MG63 (cell line): ENCODE measurements around the gene UBE2J2. TPM values are rescaled to one million over a fixed set of nuclear protein-coding genes. Genes with fewer than 3 reads are reported as not detected.

Source experiments
- DNase-seq: peaks from one replicate; pipeline ENCODE4 v3.0.0-alpha.2; 2020
- H3K27me3 ChIP-seq: fragments of 250-450 bp; sonication (Bioruptor Pico); 2 replicates; pipeline ENCODE4 v1.5.1; 2020; ENCODE audit warnings: mild to moderate bottlenecking, moderate library complexity
- H3K36me3 ChIP-seq: fragments of 250-450 bp; sonication (Bioruptor Pico); 2 replicates; pipeline ENCODE4 v1.5.1; 2020; ENCODE audit warnings: mild to moderate bottlenecking, moderate library complexity
- H3K4me3 ChIP-seq: fragments of 250-450 bp; sonication (Bioruptor Pico); 2 replicates; pipeline ENCODE4 v1.5.1; 2020; ENCODE audit warnings: mild to moderate bottlenecking, moderate library complexity
- H3K9me3 ChIP-seq: fragments of 250-450 bp; sonication (Bioruptor Pico); 2 replicates; pipeline ENCODE4 v1.5.1; 2020; ENCODE audit warnings: mild to moderate bottlenecking, moderate library complexity
- total RNA-seq: library from RNA; depleted of rRNA; stranded (reverse); fragments of >200 nt; shearing (Covaris generic); gene quantifications from 2 replicates; pipeline ENCODE4 v1.2.3, GENCODE V29; 2014; ENCODE audit warnings: low replicate concordance; rRNA removed

The UBE2J2 gene
- total RNA-seq, 1 experiment from 2014 or later = 94.1 TPM

DNA sequence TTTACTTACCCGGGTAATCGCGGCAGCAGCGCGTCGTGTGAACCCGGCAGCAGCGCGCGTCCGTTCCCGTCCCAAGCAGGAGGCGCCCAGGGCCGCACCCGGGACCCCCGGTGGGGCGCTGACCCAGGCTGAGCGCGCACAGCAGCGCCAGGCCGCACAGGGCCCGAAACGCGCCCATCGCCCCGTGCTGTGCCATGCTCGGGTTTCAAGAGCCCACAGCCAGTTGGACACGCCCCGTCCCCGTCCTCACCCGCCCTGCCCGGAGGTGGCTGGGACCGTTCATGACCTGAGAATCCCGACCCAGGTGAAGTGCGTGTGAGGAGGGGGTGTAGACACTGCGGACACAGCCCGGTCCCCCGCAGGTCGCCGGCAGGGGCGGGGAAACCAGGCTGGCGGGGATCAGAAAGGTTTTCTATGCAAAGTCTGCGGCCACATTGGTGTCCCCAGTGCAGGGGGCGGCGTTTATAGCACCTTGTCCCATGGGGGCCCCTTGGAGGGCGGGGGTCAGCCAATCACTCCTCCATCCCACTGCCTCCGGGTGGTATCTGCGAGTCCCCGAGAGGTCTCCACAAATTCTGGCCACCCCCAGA is 67.2 kb downstream of the UBE2J2 start, which contains the start of gene TNFRSF18:
TNFRSF18 (minus strand) TSS at position 217 of the 590 bp plus-strand sequence; CDS start at position 196, 21 bp downstream.
- no peak within 1 kb of the TSS for H3K4me3 ChIP-seq

DNA sequence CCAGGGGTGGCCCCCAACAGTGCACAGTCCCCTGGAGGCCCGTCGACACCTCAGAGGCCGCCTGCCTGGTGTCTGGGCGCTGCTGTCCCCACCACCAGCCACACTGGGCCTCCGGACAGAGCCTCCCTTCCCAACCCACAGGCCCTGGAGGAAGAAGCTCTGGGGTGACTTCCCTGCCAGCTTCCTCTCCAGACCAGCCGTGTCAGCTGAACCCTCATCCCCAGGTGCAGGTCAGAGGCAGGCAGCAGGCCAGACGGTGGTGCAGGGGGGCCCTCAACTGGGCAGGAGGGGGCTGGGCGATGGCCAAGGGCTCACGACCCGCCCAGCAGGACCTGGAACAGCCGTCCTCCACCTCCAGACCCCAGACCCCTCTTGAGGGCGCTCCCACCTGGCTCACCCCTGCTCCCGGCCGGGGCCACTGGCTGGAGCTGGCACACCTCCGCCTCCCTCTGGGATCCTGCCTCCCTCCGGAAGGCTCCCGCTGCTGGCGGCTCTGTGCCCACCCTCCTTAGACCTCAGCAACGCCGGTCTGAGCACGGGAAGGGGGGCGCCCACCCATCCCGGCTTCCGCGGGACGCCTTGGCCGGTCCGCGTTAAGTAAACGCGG is 67.8 kb downstream of the UBE2J2 start:
- DNase-seq = no peak
- H3K9me3 ChIP-seq = no peaks in the 10 kb centered on the region
- H3K27me3 ChIP-seq = no peaks in the 10 kb centered on the region
- H3K36me3 ChIP-seq = no peaks in the 10 kb centered on the region
- no peak overlapping the region for H3K4me3 ChIP-seq

More for the DNA sequence above, 67.2 kb downstream of the UBE2J2 start, which contains the start of gene TNFRSF18:
- Histone ChIP-seq H3K27me3 (no peaks in the 10 kb centered on the region), H3K9me3 (no peaks in the 10 kb centered on the region), H3K36me3 (no peaks in the 10 kb centered on the region)
- no peak for DNase-seq

DNA sequence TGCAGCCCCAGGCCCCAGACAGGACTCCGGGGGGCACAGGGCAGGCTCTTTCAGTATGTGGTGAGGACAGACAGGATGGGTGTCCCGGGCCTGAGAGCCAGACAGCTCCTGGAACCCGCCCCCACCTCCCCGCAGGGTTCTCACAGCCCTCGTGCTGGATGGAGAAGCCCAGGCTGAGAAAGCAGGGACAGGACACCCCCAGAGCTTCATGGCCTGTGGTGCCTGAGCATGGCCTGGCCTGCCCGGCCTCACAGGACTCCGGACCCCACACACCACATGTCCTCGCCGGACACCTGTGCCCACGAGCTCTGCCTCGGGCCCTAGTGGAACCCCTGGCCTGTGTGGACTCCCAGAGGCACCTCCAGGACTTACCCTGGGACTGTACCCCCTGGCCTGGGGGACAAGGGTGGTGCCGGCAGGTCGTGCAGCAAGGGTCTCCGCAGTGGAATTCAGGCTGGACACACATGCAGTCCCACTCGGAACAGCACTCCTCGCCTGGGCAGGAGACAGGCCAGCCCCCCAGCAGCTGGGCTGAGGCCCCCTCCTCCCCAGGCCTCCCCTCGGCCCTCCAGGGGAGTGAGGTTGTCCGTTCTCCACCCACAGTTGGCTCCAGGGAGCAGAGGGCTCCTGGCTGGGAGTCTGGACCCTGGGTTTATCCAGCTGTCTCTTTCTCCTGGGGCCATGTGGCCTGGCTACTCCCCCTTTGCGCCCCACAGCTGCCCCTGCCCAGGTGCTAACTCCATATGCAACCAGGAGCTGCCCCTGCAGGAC is 68.5 kb downstream of the UBE2J2 start:
- H3K9me3 ChIP-seq = no peaks in the 10 kb centered on the region
- no peak overlapping the region for H3K4me3 ChIP-seq
- no peaks in the 10 kb centered on the region for H3K36me3 ChIP-seq
- DNase-seq = no peak
- no peaks in the 10 kb centered on the region for H3K27me3 ChIP-seq

DNA sequence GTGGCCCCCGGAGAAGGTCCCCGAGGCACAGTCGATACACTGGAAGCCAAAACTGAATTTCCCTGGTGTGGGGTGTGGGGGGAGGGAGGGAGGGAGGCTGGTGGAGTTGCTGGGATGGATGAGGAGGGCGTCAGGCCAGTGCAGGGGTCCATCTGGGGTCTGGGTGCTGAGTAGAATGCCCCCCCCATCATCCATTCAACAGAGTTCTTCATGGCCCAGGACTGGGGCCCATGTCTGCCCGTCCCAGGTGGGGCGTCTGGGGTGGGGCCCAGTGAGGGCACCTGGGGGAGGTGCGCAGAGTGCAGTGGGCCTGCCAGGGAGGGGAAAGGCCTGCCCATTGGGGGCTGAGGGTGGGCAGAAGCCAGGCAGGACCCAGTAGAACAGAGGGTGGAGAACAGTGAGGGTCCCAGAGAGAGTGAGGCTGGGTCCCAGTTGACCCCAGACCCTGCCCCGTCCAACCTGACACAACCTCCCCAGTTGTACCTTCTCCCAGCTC is 69.2 kb downstream of the UBE2J2 start:
- DNase-seq = no peak
- no peaks in the 10 kb centered on the region for H3K27me3 ChIP-seq
- H3K9me3 ChIP-seq = no peaks in the 10 kb centered on the region
- H3K4me3 ChIP-seq = no peak overlapping the region
- H3K36me3 ChIP-seq = no peaks in the 10 kb centered on the region

Other genes with a start within 250 kb of the UBE2J2 start
- not detected in 2 replicates for gene RNF223, start 199.5 kb downstream of the UBE2J2 start, total RNA-seq
- gene C1orf159, start 157.8 kb downstream of the UBE2J2 start, total RNA-seq = 7.3 and 18.2 TPM in 2 replicates
- not detected in 2 replicates for gene TTLL10, start 100.0 kb downstream of the UBE2J2 start, total RNA-seq
- gene TNFRSF18, start 67.3 kb downstream of the UBE2J2 start, total RNA-seq = not detected in 2 replicates
- not detected in 2 replicates for gene TNFRSF4, start 59.7 kb downstream of the UBE2J2 start, total RNA-seq
- 93.0 and 126 TPM in 2 replicates for gene SDF4, start 41.9 kb downstream of the UBE2J2 start, total RNA-seq
- 36.6 and 37.4 TPM in 2 replicates for gene B3GALT6, start 41.6 kb downstream of the UBE2J2 start, total RNA-seq
- gene C1QTNF12, start 27.1 kb downstream of the UBE2J2 start, total RNA-seq = 0.26 TPM in 1 of 2 replicates, not detected in the other
- 0.20 and 2.5 TPM in 2 replicates for gene SCNN1D, start 6.6 kb upstream of the UBE2J2 start, total RNA-seq
- gene ACAP3, start 34.1 kb upstream of the UBE2J2 start, total RNA-seq = 20.0 and 24.2 TPM in 2 replicates
- 46.7 and 53.3 TPM in 2 replicates for gene PUSL1, start 34.7 kb upstream of the UBE2J2 start, total RNA-seq
- gene INTS11, start 50.8 kb upstream of the UBE2J2 start, total RNA-seq = 55.9 and 70.5 TPM in 2 replicates
- gene CPTP, start 50.9 kb upstream of the UBE2J2 start, total RNA-seq = 18.1 and 31.1 TPM in 2 replicates
- gene TAS1R3, start 57.4 kb upstream of the UBE2J2 start, total RNA-seq = not detected in 2 replicates
- 55.3 and 107 TPM in 2 replicates for gene DVL1, start 75.6 kb upstream of the UBE2J2 start, total RNA-seq
- gene MXRA8, start 84.7 kb upstream of the UBE2J2 start, total RNA-seq = 259 and 316 TPM in 2 replicates
- gene AURKAIP1, start 101.4 kb upstream of the UBE2J2 start, total RNA-seq = 94.2 and 226 TPM in 2 replicates
- 45.1 and 47.9 TPM in 2 replicates for gene CCNL2, start 125.5 kb upstream of the UBE2J2 start, total RNA-seq
- 32.0 and 55.2 TPM in 2 replicates for gene MRPL20, start 133.4 kb upstream of the UBE2J2 start, total RNA-seq
- not detected in 2 replicates for gene ANKRD65, start 147.4 kb upstream of the UBE2J2 start, total RNA-seq
- 0.59 and 6.2 TPM in 2 replicates for gene VWA1, start 161.8 kb upstream of the UBE2J2 start, total RNA-seq
- not detected in 2 replicates for gene ATAD3C, start 175.8 kb upstream of the UBE2J2 start, total RNA-seq
- 26.1 and 36.6 TPM in 2 replicates for gene ATAD3B, start 197.9 kb upstream of the UBE2J2 start, total RNA-seq
- 66.9 and 74.6 TPM in 2 replicates for gene ATAD3A, start 238.3 kb upstream of the UBE2J2 start, total RNA-seq